ENCODE results near the gene TLR10.

DNA sequence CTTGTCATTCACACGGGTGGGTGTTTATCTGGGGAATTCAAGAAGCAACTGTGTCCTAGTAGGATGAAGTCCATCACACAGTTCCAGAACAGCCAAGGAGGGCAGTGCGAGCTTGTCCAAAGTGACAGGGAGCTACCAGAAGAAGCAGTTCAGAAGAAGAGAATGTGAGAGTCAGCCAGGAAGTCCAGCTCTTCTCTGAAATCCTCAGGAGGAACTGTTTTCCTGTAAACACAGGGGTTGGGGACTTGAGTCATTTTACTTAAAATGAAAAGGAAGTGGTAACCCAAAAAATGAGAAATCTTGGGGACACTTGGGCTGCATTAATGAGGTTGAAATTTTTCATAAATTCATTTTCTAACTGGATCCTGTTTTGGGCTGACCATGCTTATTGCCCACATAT is 8.2 kb upstream of the TLR10 start:
- TF ChIP-seq EZH2phosphoT487 (IDR thresholded peaks at IDR 0.05; ENCODE audit: low read depth) = no peak
- TF ChIP-seq CTCF (IDR thresholded peaks at IDR 0.05; ENCODE audit: low read depth, low read length) = no peak

Measured in OCI-LY3 (cell line).